NCI-H128 (cell line): Measurements from ENCODE around the gene MTMR3.
"Not testable (repeated sequence)": the region's sequence is repeated elsewhere in the genome, so short reads cannot be mapped to it uniquely, and the experiment has no call there.

Experiments
- DNase-seq: peaks from one replicate; lab custom pipeline; 2025; ENCODE audit not compliant: unreplicated experiment; lab: John Stamatoyannopoulos, UW

MTMR3 gene

DNA sequence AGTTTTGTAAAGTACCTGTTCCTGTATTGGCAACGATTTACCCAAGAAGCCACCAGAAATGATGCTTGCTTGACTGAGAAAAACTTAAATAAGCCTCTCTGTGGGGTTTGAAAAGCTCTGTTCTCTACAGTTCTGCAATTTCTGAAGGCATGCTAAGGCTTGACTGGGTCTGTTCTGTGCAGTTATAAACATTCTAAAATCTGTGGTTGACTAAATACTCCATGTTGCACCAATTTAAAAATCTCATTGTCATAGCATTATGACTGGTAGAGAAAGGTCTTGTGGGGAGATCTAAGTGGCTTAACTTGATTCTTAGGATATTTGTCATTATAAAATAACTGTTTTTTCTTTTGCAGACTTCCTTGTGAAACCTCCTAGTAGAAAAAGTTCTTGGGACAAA, 73.7 kb downstream of the MTMR3 start:
- DNase-seq, result no peak

DNA sequence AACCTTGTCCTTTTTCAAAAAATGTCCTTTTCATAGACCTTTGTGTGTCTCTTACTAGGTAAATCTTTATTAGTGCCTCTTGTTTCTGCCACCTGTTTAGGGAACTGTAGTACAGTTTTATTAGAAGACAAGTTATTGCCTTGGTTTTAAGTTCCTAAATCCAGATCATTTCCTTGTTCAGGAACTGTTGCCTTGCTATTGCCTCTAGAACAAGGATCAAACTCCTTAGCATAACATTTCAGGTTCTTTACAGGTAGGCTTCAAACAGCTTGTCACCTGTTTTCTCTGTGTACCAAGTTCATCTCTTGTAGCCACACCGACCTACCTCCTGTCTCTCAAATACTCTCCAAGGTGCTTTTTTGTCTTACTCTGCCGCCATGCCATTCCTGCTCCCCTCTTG, 75.2 kb downstream of the MTMR3 start:
- no peak for DNase-seq

DNA sequence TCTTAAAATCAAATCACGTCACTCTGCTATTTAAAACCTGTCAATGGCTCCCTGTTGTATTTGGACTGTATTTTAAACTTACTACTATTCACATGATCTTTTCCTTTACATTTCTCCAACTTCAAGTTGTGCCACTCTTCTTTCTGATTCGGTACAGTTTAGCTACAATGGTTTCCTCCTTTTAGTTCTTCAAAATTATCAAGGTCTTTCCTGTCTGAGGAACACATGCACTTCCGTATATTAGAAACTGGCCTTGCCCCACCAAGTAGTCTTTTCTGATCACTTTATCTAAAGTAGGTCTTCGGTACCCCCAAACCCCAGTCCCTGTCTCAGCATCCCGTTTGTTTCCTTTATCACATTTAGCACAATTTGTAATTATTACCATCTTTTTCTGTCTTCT, 81.8 kb downstream of the MTMR3 start:
- DNase-seq, result no peak

DNA sequence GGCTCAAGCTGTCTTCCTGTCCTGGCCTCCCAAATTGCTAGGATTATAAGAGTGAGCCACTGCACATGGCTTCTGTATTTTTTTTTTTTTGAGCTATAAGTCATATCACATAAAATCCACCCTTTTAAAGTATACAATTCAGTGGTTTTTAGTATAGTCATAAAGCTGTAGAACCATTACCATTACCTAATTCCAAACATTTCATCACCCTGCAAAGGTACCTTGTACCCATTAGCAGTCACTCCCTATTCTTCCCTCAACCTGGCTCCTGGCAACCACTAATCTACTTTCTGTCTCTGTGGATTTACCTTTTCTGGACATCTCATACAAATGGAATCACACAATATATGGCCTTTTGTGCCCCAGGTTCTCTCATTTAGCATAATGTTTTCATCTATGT, 84.5 kb downstream of the MTMR3 start:
- DNase-seq, result no peak

DNA sequence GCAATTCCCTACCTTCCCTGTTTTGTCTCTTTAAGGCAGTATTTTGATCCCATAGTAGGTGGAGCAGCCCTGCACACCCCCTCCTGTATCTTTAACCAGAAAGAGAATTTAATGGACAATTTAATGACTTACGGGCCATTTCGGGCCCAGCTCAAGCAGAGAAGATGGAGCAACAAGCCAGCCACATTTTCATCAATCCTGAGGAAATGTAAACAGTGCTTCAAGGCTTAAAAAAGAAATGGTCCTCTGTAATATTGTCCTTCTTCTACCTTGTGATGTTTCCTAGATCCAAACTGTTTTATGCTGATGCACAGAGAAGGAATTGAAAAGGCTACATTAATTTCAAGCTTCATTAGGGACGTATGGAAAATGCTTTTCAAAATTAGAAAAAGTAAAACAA, 88.6 kb downstream of the MTMR3 start:
- no peak for DNase-seq

DNA sequence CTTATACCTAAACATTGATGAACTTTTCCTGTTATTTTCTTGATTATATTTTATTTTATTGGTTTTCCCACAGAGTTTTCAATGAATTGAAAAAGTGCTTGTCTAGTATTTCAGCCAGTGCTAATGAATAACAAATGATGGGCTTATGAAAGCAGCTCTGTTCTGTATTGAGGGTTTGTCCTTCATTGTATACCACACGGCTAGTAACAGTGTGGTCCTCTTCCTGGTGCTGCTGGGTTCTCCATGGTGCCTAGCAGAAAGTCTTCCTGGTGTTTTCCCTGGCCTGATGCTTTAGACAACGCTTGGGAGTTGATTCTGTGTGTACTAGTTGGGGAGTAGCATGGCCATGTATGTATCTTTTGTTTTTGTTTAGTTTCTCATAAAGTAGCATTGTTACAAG, 89.1 kb downstream of the MTMR3 start:
- no peak for DNase-seq

DNA sequence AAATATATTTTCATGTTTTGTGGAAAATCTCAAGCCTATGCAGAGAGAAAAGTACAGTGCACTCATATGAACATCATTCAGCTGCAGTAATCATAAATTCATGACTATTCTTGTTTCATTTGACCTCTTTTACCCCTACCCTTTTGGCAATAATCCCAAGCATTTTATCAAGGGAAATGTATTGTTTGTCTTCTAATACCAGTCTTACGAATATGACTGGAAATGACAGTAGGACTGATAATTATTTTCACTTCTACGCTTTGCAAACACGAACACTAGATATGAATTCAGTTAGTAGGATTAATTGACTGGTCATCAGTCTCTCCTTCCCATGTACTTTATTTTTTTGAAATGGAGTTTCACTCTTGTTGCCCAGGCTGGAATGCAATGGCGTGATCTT, 90.3 kb downstream of the MTMR3 start:
- DNase-seq, result no peak

DNA sequence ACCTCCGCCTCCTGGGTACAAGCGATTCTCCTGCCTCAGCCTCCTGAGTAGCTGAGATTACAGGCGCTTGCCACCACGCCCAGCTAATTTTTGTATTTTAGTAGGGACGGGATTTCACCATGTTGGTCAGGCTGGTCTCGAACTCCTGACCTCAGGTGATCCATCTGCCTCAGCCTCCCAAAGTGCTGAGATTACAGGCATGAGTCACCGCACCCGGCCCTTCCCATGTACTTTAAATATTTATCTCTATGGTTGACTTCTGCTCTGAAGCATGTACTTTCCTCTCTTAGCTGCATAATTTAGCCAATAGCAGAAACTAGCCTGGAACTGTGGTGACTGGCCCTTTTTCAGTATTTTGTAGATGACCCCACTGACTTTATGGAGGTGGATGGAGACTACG, 90.7 kb downstream of the MTMR3 start:
- not testable (repeated sequence) for DNase-seq

DNA sequence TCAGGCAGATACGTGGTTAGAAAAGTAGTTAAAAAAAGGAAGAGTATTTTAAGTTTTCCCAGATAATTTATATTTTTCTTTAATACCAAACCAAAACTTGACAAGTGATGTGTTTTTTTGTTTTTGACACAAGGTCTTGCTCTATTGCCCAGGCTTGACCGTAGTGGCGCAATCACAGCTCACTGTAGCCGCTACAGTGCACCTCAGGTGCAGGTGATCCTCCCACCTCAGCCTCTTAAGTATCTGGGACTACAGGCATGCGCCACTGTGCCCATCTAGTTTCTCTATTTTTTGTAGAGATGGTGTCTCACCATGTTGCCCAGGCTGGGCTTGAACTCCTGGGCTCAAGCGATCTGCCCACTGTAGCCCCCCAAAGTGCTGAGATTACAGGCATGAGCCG, 92.5 kb downstream of the MTMR3 start:
- DNase-seq, result no peak

DNA sequence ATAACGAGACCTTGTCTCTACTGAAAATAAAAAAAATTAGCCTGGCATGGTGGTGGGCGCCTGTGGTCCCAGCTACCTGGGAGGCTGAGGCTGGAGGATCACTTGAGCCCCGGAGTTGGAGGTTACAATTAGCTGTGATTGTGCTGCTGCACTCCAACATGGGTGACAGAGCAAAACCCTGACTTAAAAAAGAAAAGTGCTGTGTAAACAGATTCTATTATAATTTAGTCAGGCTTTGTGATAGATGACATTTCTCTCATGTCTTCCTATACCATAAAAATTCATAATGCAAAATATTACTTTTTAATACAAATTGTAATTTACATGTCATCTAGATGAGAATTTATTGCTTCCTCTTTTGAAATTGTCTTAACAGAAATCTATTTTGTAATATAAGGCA, 94.1 kb downstream of the MTMR3 start:
- DNase-seq, result no peak

DNA sequence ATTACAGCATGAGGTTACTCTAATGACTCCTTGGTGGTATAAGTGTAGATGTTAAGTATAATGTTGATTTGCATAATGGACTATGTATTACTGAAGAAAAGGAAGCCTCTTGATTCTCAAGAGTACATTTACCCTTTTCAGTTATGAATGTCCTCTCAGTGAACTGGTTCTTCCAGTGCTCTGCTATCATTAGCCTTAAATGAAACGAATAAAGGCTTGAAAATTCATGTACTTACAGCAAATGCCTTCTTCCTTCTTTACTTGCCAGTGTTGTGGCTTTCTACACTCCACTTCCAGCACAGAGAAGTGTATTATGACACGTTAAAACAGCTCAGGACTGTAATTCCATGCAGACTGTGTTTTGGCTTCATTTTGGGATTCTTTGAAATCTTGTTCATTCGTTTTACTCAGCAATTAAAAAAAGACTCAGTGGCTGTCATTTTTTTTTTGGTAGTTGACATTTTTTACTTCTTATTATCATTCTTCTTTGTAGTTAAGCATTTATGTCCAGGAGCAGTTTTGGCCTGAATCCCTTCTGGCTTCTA, 96.9 kb downstream of the MTMR3 start:
- DNase-seq, result peak; percentile 50

DNA sequence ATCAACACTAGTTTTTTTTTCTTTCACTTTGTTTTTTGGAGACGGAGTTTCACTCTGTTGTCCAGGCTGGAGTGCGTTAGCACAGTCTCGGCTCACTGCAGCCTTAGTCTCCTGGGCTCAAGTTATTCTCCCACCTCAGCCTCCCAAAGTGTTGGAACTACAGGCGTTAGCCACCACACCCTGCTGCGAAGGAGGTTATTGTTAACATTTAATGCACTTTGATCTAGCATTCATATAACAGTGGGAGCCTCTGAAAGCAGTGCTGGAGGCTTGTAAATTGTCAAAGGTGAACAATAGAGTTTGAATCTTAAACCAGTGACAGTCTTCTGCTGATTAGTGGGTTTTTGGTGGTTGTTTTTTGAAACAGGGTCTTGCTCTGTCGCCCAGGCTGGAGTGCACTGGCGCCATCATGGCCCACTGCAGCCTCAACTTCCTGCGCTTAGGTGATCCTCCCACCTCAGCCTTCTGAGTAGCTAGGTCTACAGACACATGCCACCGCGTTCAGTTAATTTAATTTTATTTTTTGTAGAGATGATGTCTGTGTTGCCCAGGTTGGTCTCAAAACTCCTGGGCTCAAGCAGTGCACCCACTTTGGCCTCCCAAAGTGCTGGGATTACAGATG, 100.4 kb downstream of the MTMR3 start:
- DNase-seq, result no peak

DNA sequence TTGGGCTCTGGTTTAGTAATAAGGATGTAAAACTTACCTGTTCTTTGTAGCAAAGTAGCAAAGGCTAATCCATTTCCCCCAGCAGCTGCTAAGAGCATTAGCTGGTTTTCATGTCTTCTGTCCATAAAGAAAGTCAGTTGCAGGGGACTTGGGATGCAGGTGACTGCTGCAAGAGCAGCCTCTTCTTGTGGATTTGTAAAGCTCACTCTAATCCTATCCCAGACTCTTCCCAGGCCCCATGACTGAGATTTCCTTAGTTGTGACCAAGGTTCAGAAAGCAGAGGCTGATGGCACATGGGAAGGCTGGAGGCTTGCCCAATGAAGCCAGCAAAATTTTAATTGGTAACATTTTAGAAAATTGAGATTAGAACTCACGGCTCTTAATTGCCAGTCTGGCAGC, 102.9 kb downstream of the MTMR3 start:
- no peak for DNase-seq

DNA sequence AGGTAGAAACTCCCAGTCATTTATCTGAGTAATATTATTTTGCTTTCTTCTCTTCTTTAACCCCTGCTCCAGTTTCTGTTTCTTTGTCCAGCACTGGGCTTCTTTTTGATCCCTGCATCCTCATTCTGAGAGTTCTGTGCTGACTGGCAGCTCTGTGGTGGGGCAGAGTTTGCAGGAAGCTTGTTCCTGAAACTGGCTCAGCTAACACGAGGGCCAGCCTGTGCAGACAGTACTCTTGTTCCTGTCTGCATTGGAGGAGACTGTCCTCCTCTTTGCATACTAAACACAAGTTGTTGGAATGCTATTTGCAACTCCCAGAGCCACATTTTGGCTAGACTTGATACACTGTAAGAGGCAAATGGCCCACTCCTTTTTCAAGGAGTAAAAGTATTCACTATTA, 104.2 kb downstream of the MTMR3 start:
- no peak for DNase-seq

DNA sequence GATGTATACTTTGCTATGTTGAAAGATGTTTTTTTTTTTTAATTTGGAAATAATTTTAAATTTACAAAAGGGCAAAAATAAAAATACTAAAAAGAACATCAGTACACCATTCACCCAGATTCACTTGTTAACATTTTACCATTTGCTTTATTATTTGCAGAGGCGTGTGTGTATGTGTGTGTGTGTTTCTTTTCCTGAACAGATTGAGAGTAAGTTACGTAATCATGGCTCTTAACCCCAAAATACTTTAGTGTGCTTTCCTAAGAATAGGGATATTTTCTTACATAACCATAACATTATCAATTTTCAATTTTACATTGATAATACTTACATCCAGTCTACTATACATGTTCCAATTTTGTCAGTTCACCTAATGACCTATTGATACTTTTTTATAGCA, 105.7 kb downstream of the MTMR3 start:
- no peak for DNase-seq

DNA sequence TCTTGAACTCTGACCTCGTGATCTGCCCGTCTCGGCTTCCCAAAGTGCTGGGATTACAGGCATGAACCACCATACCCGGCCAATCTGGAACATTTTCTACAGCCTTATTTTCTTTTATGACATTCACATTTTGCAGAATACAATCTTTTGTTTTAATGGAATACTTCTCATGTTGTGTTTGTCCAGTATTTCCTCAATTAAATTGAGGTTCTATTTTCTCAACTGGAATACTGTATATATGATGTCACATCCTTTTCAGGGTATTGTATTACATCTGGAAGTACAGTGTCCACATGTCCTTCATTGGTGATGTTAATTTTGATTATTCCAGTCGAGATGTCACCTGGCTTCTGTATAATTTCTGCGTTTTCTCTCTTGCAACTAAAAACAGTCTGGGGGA, 106.5 kb downstream of the MTMR3 start:
- DNase-seq, result no peak

DNA sequence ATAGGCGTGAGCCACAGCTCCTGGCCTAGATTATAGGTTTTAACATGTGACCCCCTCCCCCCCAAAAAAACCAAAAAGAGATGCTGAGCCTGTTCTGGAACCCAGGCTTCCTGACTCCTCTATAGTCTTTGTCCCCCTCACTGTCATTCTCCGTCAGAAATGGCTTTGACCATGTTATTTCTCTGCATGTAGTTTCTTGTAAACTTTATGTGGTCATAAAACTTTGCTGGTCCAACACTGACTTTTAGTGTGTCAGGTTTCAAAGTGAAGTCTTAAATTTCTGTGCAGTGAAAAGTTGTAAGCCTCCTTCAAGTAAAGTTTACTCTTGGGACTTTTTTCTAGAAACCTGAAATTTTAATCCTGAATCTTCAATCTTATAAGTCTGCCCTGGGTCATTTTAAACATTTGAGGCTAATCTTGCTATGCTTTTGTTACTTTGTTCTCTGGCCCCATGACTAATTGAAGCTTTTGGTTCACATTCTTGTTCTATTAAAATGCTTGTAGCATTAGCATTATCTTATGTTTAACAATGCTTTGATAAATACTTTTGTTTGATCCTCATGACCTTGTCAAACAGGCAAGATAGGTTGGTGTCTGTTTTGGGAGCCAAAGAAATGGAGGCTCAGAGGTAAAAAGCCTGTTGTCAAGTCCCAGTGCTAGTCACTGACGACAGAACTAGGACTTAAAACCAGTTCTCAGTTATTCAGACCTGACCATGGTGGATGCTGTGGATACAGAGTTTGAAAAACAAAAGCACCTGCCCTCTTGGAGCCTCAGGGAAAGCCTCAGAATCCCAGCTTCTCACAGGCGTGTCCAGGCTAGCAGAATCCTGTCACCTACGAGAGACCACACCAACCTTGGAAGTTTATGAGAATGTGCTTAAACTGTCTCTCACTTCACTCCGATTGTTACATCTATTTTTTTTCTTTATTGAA, 109.6 kb downstream of the MTMR3 start:
- no peak for DNase-seq

DNA sequence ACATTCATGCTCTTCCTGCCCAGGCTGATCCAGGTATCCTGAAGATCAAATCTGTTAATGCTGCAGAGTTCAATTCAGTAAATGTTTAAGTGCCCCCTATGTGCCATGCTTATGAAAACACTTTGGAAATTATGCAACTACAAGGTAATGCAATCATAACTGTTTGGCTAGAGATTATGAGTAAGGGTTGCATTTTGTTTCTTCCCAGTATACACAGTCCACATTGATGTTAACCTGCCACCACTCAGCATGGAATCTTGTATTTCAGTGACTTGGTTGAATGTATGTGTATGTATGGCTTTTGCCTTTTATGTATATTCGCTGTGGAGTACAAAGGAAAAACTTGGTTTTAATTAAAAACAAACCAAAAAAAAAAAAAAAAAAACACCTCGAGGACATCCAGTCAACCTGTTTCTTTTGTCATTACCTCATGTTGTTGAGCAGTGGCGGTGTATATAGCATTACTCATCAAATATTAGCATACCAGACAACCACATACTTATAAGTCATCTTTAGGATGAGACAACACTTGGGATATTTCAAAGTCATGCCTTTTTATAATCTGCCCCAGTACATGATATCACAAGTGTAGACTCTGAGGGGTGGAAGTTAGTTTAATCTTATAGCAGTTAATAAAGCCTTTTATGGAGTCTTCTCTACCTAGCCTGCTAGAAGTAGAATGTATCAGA, 111.2 kb downstream of the MTMR3 start:
- DNase-seq, result no peak

DNA sequence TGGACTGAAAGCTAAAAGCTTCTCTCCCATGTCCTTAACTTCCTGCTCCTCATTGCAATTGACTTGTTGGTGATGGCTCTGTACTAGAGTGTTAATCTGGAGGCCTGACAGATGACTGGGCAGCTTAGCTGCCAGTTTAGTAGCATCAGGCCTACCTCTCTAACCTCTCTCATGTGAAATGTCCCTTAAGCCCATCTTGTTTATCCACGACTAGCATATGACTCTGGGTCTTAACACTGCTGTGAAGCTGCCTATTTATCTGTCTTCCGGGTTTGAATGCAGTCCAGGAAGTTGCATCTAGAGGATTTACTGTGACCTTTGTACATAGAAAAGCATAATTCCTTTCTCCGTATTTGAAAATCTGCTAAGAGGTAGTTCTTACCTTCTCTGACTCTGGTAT, 112.0 kb downstream of the MTMR3 start:
- no peak for DNase-seq

DNA sequence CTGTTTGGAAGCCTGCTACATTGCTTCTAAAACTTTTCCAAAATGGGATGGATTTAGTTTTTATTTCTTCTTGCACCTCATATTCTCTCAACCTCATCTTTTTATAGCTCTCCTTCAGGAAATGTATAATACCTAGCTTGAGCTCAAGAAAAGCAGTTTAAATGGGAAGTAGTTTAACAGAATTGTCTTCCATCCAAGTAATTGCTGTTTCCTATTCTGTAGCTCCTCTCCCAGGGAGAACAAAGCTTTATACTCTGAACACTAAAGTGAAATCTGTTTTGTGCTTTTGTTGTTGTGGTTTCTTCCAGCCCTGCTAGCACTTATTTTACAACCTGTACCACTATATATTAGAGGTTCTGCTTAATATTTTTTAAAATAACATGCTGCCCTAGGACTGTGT, 114.1 kb downstream of the MTMR3 start:
- no peak for DNase-seq

DNA sequence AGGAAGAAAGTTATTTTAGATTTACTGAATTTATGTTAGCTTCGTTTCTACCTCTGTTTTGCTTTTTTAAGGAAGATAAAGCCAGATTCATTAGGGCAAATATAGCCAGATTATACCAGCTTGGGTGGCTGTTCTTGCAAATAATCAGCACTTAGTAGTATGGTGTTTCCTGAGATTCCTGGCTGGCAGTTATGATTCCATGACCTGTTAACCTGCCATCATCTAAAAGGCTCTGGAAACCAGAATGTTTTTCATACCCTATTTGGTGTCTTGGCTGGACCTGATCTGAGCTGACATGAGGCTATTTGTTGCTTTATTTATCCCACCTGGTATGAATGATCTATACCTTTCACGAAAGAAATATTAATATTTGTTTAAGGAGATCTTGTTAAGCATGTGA, 114.5 kb downstream of the MTMR3 start:
- DNase-seq, result no peak
